Ovary (tissue), 9 donors: ENCODE results near the gene SLC39A12. TPM values are rescaled to one million over a fixed set of nuclear protein-coding genes. Genes with fewer than 3 reads are reported as not detected.

ENCODE experiments used
- DNase-seq, 5 donors: peaks; one replicate each; pipeline ENCODE4 v3.0.0-alpha.2; 2019 to 2020
- H3K27ac ChIP-seq, 2 donors: fragments of 200-600 bp; one replicate each; pipeline versions ENCODE4 v1.5.1 to v1.8.0; 2019 to 2022
- H3K27me3 ChIP-seq: fragments of 200-600 bp; one replicate; pipeline ENCODE4 v1.8.0; 2022
- H3K36me3 ChIP-seq: fragments of 200-600 bp; sonication (generic); one replicate; pipeline ENCODE4 v1.5.1; 2019
- H3K4me1 ChIP-seq: one replicate; pipeline ENCODE4 v1.8.1; 2013; ENCODE audit warnings: mild to moderate bottlenecking, moderate library complexity; ENCODE audit not compliant: insufficient read depth
- H3K4me3 ChIP-seq: fragments of 200-600 bp; sonication (generic); one replicate; pipeline ENCODE4 v1.5.1; 2017
- H3K9me3 ChIP-seq, 2 donors: fragments of 200-600 bp in 1 of 2; sonication (generic) in 1 of 2; one replicate each; pipeline versions ENCODE4 v1.5.1 to v1.8.1; 2013 to 2019; ENCODE audit warnings: mild to moderate bottlenecking in 1 of 2, moderate library complexity in 1 of 2
- EP300 ChIP-seq: sonication (generic); formaldehyde crosslinking; IDR thresholded peaks from one replicate; pipeline ENCODE4 v1.6.1; 2017; ENCODE audit warnings: antibody characterized with exemption
- POLR2A ChIP-seq: fragments of 450-650 bp; IDR thresholded peaks from one replicate; pipeline ENCODE4 v1.6.1; 2017; ENCODE audit warnings: antibody characterized with exemption, mild to moderate bottlenecking, moderate library complexity
- WGBS, 3 donors: extraction: QIAGEN DNeasy Blood & Tissue Kit in 1 of 3; methylation state at CpG; one replicate each; pipeline versions ENCODE4 v1.1.5 to v1.1.7; 2013 to 2017; 5-methylcytosine and 5-hydroxymethylcytosine counted together
- intact Hi-C, 4 donors: fragments of 100-400 bp; cut with DNase I; formaldehyde crosslinking; loops; one replicate each; pipeline versions ENCODE4 v1.11.0 to v1.15.1; 2022 to 2023
- polyA plus RNA-seq, 2 donors: library from polyadenylated mRNA; stranded (reverse); fragments of 200-250 nt in 1 of 2; fragments of 350-450 nt in 1 of 2; fragmentation: Illumina TruSeq in 1 of 2; extraction: RNeasy Lipid Tissue Mini Kit (QIAGEN cat#74804) in 1 of 2; gene quantifications; one replicate each; pipeline ENCODE4 v1.2.3, GENCODE V29; 2013 to 2014
- total RNA-seq, 7 donors: library from RNA; depleted of rRNA in 2 of 7; stranded (reverse); fragments of >200 nt in 2 of 7; fragmentation: NEBNext Ultra II Directional in 3 of 7; extraction: Animal tissue kit (Norgen Biotek cat#: 25700) in 3 of 7; gene quantifications; one replicate each; pipeline versions ENCODE4 v1.1.0 to v1.2.4, GENCODE V29; 2016 to 2023
- TF ChIP-seq, protein P1 (sequence below), 3 donors: fragments of 450-650 bp in 2 of 3; fragments of 200-600 bp in 1 of 3; IDR thresholded peaks; one replicate each; pipeline versions ENCODE4 v1.5.1 to v1.8.0; 2016 to 2022; ENCODE audit warnings: antibody characterized with exemption in 3 of 3, mild to moderate bottlenecking in 1 of 3
- donor health status: DM: no; HTN: no; CAD: no; lungs with moderate emphysema.
- donor health status: DM: no; HTN: no; CAD: no.
- donor health status: Bipolar disorder and iron deficiency.
- donor health status: DM: yes; HTN: yes; CAD: no.
- donor health status: DM: no; HTN: no; CAD: no.
- donor health status: DM: yes; HTN: yes; CAD: no.

The SLC39A12 gene
- total and polyA plus RNA-seq, 9 donors: 0.02 TPM; not detected in 8

GRCh38 chr10:17958049-17958448 lies 6.3 kb downstream of the SLC39A12 start:
- Histone ChIP-seq H3K27ac (no peak overlapping the region), H3K9me3 (no peaks in the 10 kb centered on the region), H3K36me3 (no peaks in the 10 kb centered on the region), H3K27me3 (no peaks in the 10 kb centered on the region), H3K4me1 (no peaks in the 10 kb centered on the region), H3K4me3 (no peak overlapping the region)
- DNase-seq: no peak
- WGBS, 3 donors: 94 to 98% (median 95%) methylated on average over 7 of the region's 7 CpGs
- TF ChIP-seq EP300 (no peak), POLR2A (no peak)
- TF ChIP-seq, protein P1, sequence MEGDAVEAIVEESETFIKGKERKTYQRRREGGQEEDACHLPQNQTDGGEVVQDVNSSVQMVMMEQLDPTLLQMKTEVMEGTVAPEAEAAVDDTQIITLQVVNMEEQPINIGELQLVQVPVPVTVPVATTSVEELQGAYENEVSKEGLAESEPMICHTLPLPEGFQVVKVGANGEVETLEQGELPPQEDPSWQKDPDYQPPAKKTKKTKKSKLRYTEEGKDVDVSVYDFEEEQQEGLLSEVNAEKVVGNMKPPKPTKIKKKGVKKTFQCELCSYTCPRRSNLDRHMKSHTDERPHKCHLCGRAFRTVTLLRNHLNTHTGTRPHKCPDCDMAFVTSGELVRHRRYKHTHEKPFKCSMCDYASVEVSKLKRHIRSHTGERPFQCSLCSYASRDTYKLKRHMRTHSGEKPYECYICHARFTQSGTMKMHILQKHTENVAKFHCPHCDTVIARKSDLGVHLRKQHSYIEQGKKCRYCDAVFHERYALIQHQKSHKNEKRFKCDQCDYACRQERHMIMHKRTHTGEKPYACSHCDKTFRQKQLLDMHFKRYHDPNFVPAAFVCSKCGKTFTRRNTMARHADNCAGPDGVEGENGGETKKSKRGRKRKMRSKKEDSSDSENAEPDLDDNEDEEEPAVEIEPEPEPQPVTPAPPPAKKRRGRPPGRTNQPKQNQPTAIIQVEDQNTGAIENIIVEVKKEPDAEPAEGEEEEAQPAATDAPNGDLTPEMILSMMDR (IDR thresholded peaks at IDR 0.05): no peak
- intact Hi-C loops: no loop called here

- Histone ChIP-seq H3K9me3 (no peaks in the 10 kb centered on the region), H3K4me3 (no peak overlapping the region), H3K27me3 (no peaks in the 10 kb centered on the region), H3K27ac (no peak overlapping the region), H3K36me3 (no peaks in the 10 kb centered on the region), H3K4me1 (no peaks in the 10 kb centered on the region)
- intact Hi-C loops: no loop called here
- no peak for DNase-seq
- TF ChIP-seq EP300 (no peak), POLR2A (no peak)
- TF ChIP-seq, protein P1 (IDR thresholded peaks at IDR 0.05): no peak
- WGBS, 3 donors: 80 to 88% (median 87%) methylated on average over 2 of the region's 2 CpGs
These were observed 8.2 kb downstream of the SLC39A12 start for GRCh38 chr10:17959870-17960269.

- H3K9me3 ChIP-seq: no peaks in the 10 kb centered on the region
- H3K4me3 ChIP-seq: no peak overlapping the region
- TF ChIP-seq EP300 (no peak), POLR2A (no peak)
- TF ChIP-seq, protein P1 (IDR thresholded peaks at IDR 0.05): no peak
- no peak overlapping the region for H3K27ac ChIP-seq
- H3K27me3 ChIP-seq: no peaks in the 10 kb centered on the region
- H3K36me3 ChIP-seq: no peaks in the 10 kb centered on the region
- H3K4me1 ChIP-seq: no peaks in the 10 kb centered on the region
- no peak for DNase-seq
- intact Hi-C loops: no loop called here
- WGBS, 3 donors: 18 to 34% (median 32%) methylated on average over 4 of the region's 4 CpGs
These were observed 10.1 kb downstream of the SLC39A12 start for GRCh38 chr10:17961551-17962422.

DNA sequence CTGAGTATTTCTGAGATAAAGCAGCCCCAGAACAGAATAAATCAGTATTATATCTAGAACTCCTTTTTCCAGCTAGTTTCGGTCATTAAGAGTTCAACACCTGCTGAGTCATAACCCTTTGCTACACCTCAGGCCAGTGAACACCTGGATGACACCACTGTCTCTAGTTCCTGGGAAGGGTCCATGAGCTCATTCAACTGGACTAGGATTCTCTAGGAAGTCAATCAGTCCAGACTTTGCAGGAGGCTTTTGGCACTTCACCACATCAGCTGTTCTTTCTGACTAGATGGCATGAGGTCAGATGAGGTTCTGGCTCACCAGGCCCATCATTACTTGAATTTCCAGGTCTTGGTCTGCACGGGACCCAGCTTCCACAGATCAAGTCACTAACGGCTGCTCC lies 11.7 kb downstream of the SLC39A12 start:
- 88 to 92% (median 91%) methylated on average over 3 of the region's 3 CpGs for WGBS, 3 donors
- TF ChIP-seq POLR2A: no peak
- TF ChIP-seq EP300: no peak
- TF ChIP-seq, protein P1 (IDR thresholded peaks at IDR 0.05): no peak
- no peak for DNase-seq
- intact Hi-C loops: no loop called here
- Histone ChIP-seq H3K4me1 (no peaks in the 10 kb centered on the region), H3K36me3 (no peaks in the 10 kb centered on the region), H3K9me3 (no peaks in the 10 kb centered on the region), H3K4me3 (no peak overlapping the region), H3K27me3 (no peaks in the 10 kb centered on the region), H3K27ac (no peak overlapping the region)
